Left lung (tissue), 14 donors: ENCODE results near the gene ZNF630. TPM values are rescaled to one million over a fixed set of nuclear protein-coding genes. Genes with fewer than 3 reads are reported as not detected.
A peak's percentile ranks its signal among the peaks of the same experiment; 100 is the strongest.
"Not testable (repeated sequence)": the region's sequence is repeated elsewhere in the genome, so short reads cannot be mapped to it uniquely, and the experiment has no call there.

Experiments used
- ATAC-seq: fragments of 200-7000 bp; cut with Tn5 transposase; one replicate; pipeline ENCODE4 v1.9.1; 2020; ENCODE audit warnings: moderate library complexity
- DNase-seq, 4 donors: peaks; one replicate each; pipeline ENCODE4 v3.0.0-alpha.2; 2013 to 2020
- H3K27ac ChIP-seq, 2 donors: fragments of 200-600 bp; sonication (generic) in 1 of 2; one replicate each; pipeline versions ENCODE4 v1.5.0 to v1.8.0; 2020 to 2021
- H3K27me3 ChIP-seq, 2 donors: fragments of 200-600 bp; sonication (generic) in 1 of 2; one replicate each; pipeline versions ENCODE4 v1.5.0 to v1.8.0; 2020 to 2021
- H3K36me3 ChIP-seq, 2 donors: fragments of 200-600 bp; sonication (generic) in 1 of 2; one replicate each; pipeline versions ENCODE4 v1.5.0 to v1.8.0; 2020 to 2021
- H3K4me1 ChIP-seq, 2 donors: fragments of 200-600 bp; one replicate each; pipeline ENCODE4 v1.8.0; 2021
- H3K4me3 ChIP-seq, 2 donors: fragments of 200-600 bp; sonication (generic) in 1 of 2; one replicate each; pipeline versions ENCODE4 v1.5.0 to v1.8.0; 2020 to 2021; ENCODE audit warnings: mild to moderate bottlenecking in 1 of 2
- H3K9me3 ChIP-seq, 2 donors: fragments of 200-600 bp; sonication (generic) in 1 of 2; one replicate each; pipeline versions ENCODE4 v1.5.0 to v1.8.0; 2020 to 2021
- CTCF ChIP-seq, 2 donors: fragments of 200-600 bp; sonication (generic) in 1 of 2; IDR thresholded peaks; one replicate each; pipeline versions ENCODE4 v1.5.0 to v1.8.0; 2021; ENCODE audit warnings: antibody characterized with exemption in 2 of 2
- intact Hi-C, 2 donors: fragments of 100-400 bp; cut with DNase I; formaldehyde crosslinking; loops; one replicate each; pipeline versions ENCODE4 v1.11.2 to v1.14.2; 2022
- long read RNA-seq, 12 donors: library from polyadenylated mRNA in 2 of 12; unstranded in 2 of 12; transcript quantifications; one replicate each; pipeline ENCODE4 v2.0.0 and lab custom pipeline, GENCODE V29; 2019 to 2026
- polyA plus RNA-seq, 6 donors: library from polyadenylated mRNA; unstranded; fragments of 120-200 nt; gene quantifications; one replicate each; pipeline ENCODE4 v1.2.1, GENCODE V29; 2013; ENCODE audit not compliant: insufficient read length in 6 of 6
- total RNA-seq, 2 donors: library from RNA; stranded (reverse); fragmentation: NEBNext Ultra II Directional; extraction: Animal tissue kit (Norgen Biotek cat#: 25700); gene quantifications; one replicate each; pipeline ENCODE4 v1.2.1, GENCODE V29; 2021
- donor health status: DM: no; HTN: yes; CAD: no.
- donor health status: DM: no; HTN: no; CAD: no.

ZNF630 gene
- total RNA-seq (1 to 10 TPM; 3.0 to 4.3 TPM), polyA plus RNA-seq (1 to 10 TPM; 2.2 to 6.0 (median 4.3) TPM)
- long read RNA-seq, donor 1, partial matches to known transcripts, result 5 of 11 reads
- long read RNA-seq, donor 1, other reads (novel, unspliced or antisense), result 5 of 11 reads
- long read RNA-seq, donor 2, result 0 reads
- long read RNA-seq, donor 3, result 0 reads
- long read RNA-seq, donor 4, result 0 reads
- long read RNA-seq, donor 5, result 0 reads
- long read RNA-seq, donor 6, result 0 reads
- long read RNA-seq, donor 7, partial matches to known transcripts, result 0 of 1 reads
- long read RNA-seq, donor 7, other reads (novel, unspliced or antisense), result 0 of 1 reads
- long read RNA-seq, donor 8, partial matches to known transcripts, result 0 of 1 reads
- long read RNA-seq, donor 8, other reads (novel, unspliced or antisense), result 0 of 1 reads
- long read RNA-seq, donor 9, result 0 reads
- long read RNA-seq, donor 10, partial matches to known transcripts, result 0 of 4 reads
- long read RNA-seq, donor 10, other reads (novel, unspliced or antisense), result 4 of 4 reads
- long read RNA-seq, donor 11, partial matches to known transcripts, result 0 of 3 reads
- long read RNA-seq, donor 11, other reads (novel, unspliced or antisense), result 0 of 3 reads
- long read RNA-seq, donor 12, result 0 reads

- Histone ChIP-seq H3K9me3 (no peaks in the 10 kb centered on the region), H3K36me3 (no peaks in the 10 kb centered on the region), H3K4me1 (no peaks in the 10 kb centered on the region), H3K27ac (peak within 1 kb of the TSS; percentile 71 to 83), H3K27me3 (no peaks in the 10 kb centered on the region), H3K4me3 (peak within 1 kb of the TSS; percentile 46 to 58)
- ATAC-seq (peak; percentile 98), DNase-seq (peak; percentile 58 to 88 (median 78))
- TF ChIP-seq CTCF (IDR thresholded peaks at IDR 0.05), result no peak
- intact Hi-C loops, result no loop called here
Observed at GRCh38 chrX:48071064-48071985, at the start of gene ZNF630. Gene ZNF630, minus strand, starts transcription at chrX:48071640. Its CDS starts 4,754 bp downstream, at chrX:48066886.

GRCh38 chrX:48107717-48108116 is 36.3 kb upstream of the ZNF630 start:
- ATAC-seq (no peak), DNase-seq (no peak)
- H3K36me3 ChIP-seq, result no peaks in the 10 kb centered on the region
- no peak overlapping the region for H3K4me3 ChIP-seq
- H3K27ac ChIP-seq, result no peak overlapping the region
- no peaks in the 10 kb centered on the region for H3K27me3 ChIP-seq
- no peaks in the 10 kb centered on the region for H3K4me1 ChIP-seq
- intact Hi-C loops, result no loop called here
- no peak for TF ChIP-seq CTCF (IDR thresholded peaks at IDR 0.05)
- no peaks in the 10 kb centered on the region for H3K9me3 ChIP-seq

- ATAC-seq (no peak), DNase-seq (no peak)
- H3K4me1 ChIP-seq, result no peaks in the 10 kb centered on the region
- intact Hi-C loops, result no loop called here
- H3K27ac ChIP-seq, result no peak overlapping the region
- no peaks in the 10 kb centered on the region for H3K36me3 ChIP-seq
- H3K4me3 ChIP-seq, result no peak overlapping the region
- H3K27me3 ChIP-seq, result no peaks in the 10 kb centered on the region
- no peak for TF ChIP-seq CTCF (IDR thresholded peaks at IDR 0.05)
- no peaks in the 10 kb centered on the region for H3K9me3 ChIP-seq
Observed at GRCh38 chrX:48102874-48103374, 31.5 kb upstream of the ZNF630 start.

- H3K27me3 ChIP-seq, result no peaks in the 10 kb centered on the region
- DNase-seq (no peak), ATAC-seq (no peak)
- no peak for TF ChIP-seq CTCF (IDR thresholded peaks at IDR 0.05)
- no peak overlapping the region for H3K4me3 ChIP-seq
- H3K27ac ChIP-seq, result no peak overlapping the region
- H3K9me3 ChIP-seq, result no peaks in the 10 kb centered on the region
- H3K4me1 ChIP-seq, result no peaks in the 10 kb centered on the region
- intact Hi-C loops, result no loop called here
- H3K36me3 ChIP-seq, result no peaks in the 10 kb centered on the region
Observed at GRCh38 chrX:48101443-48101842, 30.0 kb upstream of the ZNF630 start.

GRCh38 chrX:48092558-48092957 is 21.1 kb upstream of the ZNF630 start:
- H3K4me1 ChIP-seq, H3K27me3 ChIP-seq, H3K36me3 ChIP-seq, intact Hi-C loops, ATAC-seq, H3K9me3 ChIP-seq, H3K4me3 ChIP-seq, DNase-seq, H3K27ac ChIP-seq: not testable (repeated sequence)
